GM10847 (cell line): ENCODE measurements around the gene RNF213.
A peak's percentile ranks its signal among the peaks of the same experiment; 100 is the strongest.

ENCODE experiments used
- POLR2A ChIP-seq: IDR thresholded peaks from 2 replicates; pipeline ENCODE4 v1.6.1; 2011; ENCODE audit not compliant: insufficient read length; ENCODE audit errors: extremely low read depth

RNF213 gene

DNA sequence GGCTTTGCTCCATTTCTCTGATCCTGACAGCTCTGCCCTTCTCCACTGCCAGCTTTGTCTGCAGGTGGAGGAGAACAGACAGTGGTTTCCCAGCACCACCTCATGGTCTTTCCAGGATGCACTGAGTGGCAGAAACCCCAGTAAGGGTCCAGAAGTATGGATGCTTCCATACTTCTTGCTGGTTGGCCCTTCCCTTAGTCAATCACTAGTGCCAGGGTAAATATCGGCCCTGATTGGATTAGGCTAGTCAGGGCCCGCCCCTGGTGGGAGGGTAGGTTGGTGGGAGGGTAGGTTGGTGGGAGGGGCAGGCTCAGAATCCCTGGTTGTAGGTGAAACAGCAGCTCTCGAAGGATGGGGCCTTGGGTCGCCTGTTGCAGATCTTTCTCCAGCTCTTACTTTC, 10.2 kb downstream of the RNF213 start:
- no peak for TF ChIP-seq POLR2A

GRCh38 chr17:80272366-80272765, 11.7 kb downstream of the RNF213 start:
- no peak for TF ChIP-seq POLR2A

- no peak for TF ChIP-seq POLR2A
These were observed 13.7 kb downstream of the RNF213 start for GRCh38 chr17:80274331-80274730.

- no peak for TF ChIP-seq POLR2A
These were observed 14.3 kb downstream of the RNF213 start for GRCh38 chr17:80274871-80275449.

GRCh38 chr17:80277751-80278671, 17.4 kb downstream of the RNF213 start:
- TF ChIP-seq POLR2A: no peak

DNA sequence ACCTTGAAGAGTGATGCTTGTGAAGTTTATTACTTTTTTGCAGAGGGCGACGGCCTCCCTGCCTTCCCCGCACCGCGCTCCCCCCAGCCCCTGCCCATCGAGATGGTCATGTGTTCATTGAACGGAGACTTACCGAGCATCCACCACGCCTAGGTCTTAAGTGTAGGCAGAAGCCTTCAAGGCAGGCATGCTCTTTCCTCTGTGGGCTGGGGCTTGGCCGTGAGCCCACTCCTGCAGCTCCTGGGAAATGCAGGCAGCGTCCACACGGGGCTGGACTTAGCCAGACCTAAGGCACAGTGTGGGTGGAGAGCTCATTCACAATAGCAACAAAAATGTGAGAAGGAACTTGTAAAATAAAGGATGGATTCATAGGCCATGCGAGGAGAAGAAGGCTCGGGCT, 19.2 kb downstream of the RNF213 start:
- TF ChIP-seq POLR2A: no peak

DNA sequence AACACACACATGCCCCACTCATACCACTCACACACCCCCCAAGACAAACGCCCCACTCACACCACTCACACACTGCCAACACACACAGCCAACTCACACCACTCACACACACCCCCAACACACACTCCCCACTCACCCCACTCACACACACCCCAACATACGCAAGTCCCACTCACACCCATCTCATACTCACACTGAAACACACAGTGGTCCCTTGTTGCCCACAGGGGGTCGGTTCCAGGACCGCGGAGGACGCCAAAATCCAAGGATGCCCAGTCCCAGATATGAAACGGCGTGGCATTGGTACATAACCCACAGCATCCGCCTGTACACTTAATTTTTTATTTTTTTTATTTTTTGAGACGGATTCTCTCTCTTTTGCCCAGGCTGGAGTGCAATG, 20.9 kb downstream of the RNF213 start:
- TF ChIP-seq POLR2A: no peak

- TF ChIP-seq POLR2A: no peak
These were observed 22.6 kb downstream of the RNF213 start for GRCh38 chr17:80283116-80283852.

DNA sequence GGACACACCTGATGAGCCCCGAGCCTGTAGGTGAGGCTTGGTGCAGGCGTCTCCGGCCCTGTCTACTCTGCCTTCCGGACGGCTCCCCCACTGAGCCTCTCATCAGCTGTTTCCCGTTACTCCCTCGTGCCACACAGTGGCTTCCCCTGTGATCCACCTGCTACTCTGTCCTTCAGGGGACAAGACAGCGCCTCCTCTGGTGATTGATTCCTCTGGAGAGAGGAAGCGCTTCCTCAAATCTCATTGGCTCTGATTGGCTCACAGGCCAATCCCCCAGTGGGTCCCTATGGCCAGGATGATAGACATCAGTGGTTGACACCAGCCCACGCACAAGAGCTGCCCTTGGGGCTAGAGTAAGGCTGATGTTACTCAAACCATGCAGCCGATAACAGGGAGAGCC, 24.0 kb downstream of the RNF213 start:
- TF ChIP-seq POLR2A: no peak

- TF ChIP-seq POLR2A: no peak
These were observed 24.7 kb downstream of the RNF213 start for GRCh38 chr17:80285237-80285920.

DNA sequence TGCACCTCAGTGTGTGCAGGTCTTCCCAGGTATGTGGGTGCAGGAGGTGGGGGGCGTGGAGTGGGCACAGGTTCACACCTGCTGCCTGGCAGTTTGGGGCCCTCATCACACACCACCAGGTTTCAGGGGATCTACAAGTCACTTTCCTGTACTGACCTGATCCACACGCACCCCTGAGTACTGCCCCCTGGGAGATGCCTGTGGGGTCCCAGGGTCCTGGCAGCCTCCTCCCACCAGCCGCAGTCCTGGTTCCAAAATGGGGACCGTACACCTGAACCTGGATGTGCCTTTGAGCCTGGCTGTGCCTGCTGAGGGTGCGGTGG, 25.9 kb downstream of the RNF213 start:
- TF ChIP-seq POLR2A: no peak

DNA sequence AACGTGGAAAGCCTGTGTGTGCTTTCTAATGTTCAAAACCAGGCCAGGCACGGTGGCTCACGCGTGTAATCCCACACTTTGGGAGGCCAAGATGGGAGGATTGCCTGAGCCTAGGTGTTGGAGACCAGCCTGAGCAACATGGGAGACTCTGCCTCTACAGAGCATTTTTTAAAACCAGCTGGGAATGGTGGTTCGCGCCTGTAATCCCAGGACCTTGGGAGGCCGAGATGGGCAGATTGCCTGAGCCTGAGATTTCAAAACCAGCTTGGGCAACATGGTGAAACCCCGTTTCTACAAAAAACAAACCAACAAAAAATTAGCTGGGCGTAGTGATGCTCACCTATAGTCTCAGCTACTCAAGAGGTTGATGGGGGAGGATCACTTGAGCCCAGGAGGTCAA, 26.4 kb downstream of the RNF213 start:
- TF ChIP-seq POLR2A: no peak

DNA sequence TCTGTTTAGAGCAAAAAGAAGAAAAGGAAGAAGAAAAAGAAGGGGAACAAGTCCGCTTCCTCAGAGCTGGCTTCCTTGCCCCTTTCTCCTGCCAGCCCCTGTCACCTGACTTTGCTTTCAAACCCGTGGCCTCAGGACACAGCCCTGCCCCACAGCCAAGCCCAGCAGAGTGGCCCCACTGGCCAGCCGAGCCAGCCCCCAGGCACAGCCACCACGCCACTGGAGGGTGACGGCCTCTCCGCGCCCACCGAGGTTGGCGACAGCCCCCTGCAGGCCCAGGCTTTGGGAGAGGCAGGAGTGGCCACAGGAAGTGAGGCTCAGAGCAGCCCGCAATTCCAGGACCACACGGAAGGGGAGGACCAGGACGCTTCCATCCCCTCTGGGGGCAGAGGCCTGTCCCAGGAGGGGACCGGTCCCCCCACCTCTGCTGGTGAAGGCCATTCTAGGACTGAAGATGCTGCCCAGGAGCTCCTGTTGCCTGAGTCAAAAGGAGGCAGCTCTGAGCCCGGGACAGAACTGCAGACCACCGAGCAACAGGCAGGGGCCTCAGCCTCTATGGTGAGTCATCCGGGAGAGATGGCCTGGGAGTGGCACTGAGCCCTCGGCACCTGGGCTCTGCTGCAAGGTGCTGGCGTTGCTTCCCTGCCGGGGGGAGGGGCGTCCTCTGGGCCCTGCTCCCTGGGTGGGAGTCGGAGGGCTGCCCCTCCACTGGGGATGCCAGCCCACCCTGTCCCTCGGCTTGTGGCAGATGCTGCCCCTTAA, 27.3 kb downstream of the RNF213 start:
- no peak for TF ChIP-seq POLR2A

GRCh38 chr17:80289616-80290015, 29.0 kb downstream of the RNF213 start:
- no peak for TF ChIP-seq POLR2A

- peak; percentile 12 for TF ChIP-seq POLR2A
These were observed 29.5 kb downstream of the RNF213 start for GRCh38 chr17:80290156-80290555.
